ENCODE measurements around the gene PTPRT. TPM values are rescaled to one million over a fixed set of nuclear protein-coding genes. Genes with fewer than 3 reads are reported as not detected.

The PTPRT gene
- total RNA-seq, 1 experiment from 2014 or later = not detected

DNA sequence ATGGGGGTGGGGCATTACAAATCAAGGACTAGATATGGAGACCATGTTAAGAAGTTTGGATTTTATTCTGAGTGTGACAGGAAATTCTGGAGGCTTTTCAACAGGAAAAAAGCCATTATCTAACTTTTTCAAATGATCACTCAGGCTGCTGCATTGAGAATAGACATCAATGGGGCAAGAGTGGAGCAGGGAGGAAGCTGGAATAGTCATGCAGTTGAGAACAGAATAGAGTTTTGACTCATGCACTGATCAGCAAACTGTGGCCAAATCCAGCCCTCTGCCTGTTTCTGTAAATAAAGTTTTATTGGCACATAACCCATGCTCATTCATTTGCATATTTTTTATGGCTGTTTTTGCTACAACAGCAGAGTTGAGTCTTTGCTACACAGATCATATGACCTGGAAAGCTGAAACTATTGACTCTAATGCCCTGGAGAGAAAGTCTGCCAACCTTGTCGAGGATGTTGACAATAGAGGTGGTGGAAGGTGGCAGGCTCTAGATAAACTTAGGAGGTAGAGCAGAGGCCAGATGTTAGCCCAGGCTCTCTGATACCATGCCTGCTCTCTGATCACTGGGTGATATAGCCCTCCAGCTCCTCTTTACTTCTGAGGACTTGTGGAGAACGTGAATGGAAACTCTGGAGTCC, 441.8 kb downstream of the PTPRT start:
- Histone ChIP-seq H3K27ac (ENCODE audit: low read depth, low read length, poor library complexity, severe bottlenecking) (no peak overlapping the region), H3K4me3 (ENCODE audit: low read depth, low read length, poor library complexity, severe bottlenecking) (no peak overlapping the region), H3K27me3 (replicated peaks; ENCODE audit: insufficient read depth, low read depth, low read length, poor library complexity) (no peaks in the 10 kb centered on the region), H3K36me3 (ENCODE audit: insufficient read depth, low read length, poor library complexity, severe bottlenecking) (no peaks in the 10 kb centered on the region), H3K4me1 (ENCODE audit: insufficient read depth, low read length, poor library complexity, severe bottlenecking) (no peaks in the 10 kb centered on the region), H3K9me3 (ENCODE audit: low read depth, low read length, poor library complexity, severe bottlenecking) (no peaks in the 10 kb centered on the region)
- POLR2A ChIA-PET (ENCODE audit: low non-redundant PET) = no interaction called here
- intact Hi-C loops (cut with micrococcal nuclease; ENCODE audit: unreplicated experiment) = no loop called here
- CTCF ChIA-PET = no interaction called here
- TF ChIP-seq, protein P1, sequence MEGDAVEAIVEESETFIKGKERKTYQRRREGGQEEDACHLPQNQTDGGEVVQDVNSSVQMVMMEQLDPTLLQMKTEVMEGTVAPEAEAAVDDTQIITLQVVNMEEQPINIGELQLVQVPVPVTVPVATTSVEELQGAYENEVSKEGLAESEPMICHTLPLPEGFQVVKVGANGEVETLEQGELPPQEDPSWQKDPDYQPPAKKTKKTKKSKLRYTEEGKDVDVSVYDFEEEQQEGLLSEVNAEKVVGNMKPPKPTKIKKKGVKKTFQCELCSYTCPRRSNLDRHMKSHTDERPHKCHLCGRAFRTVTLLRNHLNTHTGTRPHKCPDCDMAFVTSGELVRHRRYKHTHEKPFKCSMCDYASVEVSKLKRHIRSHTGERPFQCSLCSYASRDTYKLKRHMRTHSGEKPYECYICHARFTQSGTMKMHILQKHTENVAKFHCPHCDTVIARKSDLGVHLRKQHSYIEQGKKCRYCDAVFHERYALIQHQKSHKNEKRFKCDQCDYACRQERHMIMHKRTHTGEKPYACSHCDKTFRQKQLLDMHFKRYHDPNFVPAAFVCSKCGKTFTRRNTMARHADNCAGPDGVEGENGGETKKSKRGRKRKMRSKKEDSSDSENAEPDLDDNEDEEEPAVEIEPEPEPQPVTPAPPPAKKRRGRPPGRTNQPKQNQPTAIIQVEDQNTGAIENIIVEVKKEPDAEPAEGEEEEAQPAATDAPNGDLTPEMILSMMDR (conservative IDR thresholded peaks at IDR 0.05; ENCODE audit: low read depth, low read length) = no peak
- TF ChIP-seq EZH2 (IDR thresholded peaks at IDR 0.05; ENCODE audit: borderline replicate concordance, low read depth, low read length, poor library complexity, severe bottlenecking) = no peak
- no TSS peak for BruUV-seq (replicated peaks)
- DNase-seq (ENCODE audit: low spot score) = no peak

GRCh38 chr20:42744756-42745465, 444.8 kb downstream of the PTPRT start:
- Histone ChIP-seq H3K27me3 (replicated peaks; ENCODE audit: insufficient read depth, low read depth, low read length, poor library complexity) (no peaks in the 10 kb centered on the region), H3K36me3 (ENCODE audit: insufficient read depth, low read length, poor library complexity, severe bottlenecking) (no peaks in the 10 kb centered on the region), H3K4me3 (ENCODE audit: low read depth, low read length, poor library complexity, severe bottlenecking) (no peak overlapping the region), H3K4me1 (ENCODE audit: insufficient read depth, low read length, poor library complexity, severe bottlenecking) (no peaks in the 10 kb centered on the region), H3K9me3 (ENCODE audit: low read depth, low read length, poor library complexity, severe bottlenecking) (no peaks in the 10 kb centered on the region), H3K27ac (ENCODE audit: low read depth, low read length, poor library complexity, severe bottlenecking) (no peak overlapping the region)
- intact Hi-C loops (cut with micrococcal nuclease; ENCODE audit: unreplicated experiment) = no loop called here
- ChIA-PET CTCF (no interaction called here), POLR2A (ENCODE audit: low non-redundant PET) (no interaction called here)
- no TSS peak for BruUV-seq (replicated peaks)
- no peak for DNase-seq (ENCODE audit: low spot score)
- TF ChIP-seq EZH2 (IDR thresholded peaks at IDR 0.05; ENCODE audit: borderline replicate concordance, low read depth, low read length, poor library complexity, severe bottlenecking) = no peak
- TF ChIP-seq, protein P1 (conservative IDR thresholded peaks at IDR 0.05; ENCODE audit: low read depth, low read length) = no peak

GRCh38 chr20:42742926-42743325, 446.8 kb downstream of the PTPRT start:
- CTCF ChIA-PET = no interaction called here
- no peaks in the 10 kb centered on the region for H3K27me3 ChIP-seq (replicated peaks; ENCODE audit: insufficient read depth, low read depth, low read length, poor library complexity)
- no peak overlapping the region for H3K27ac ChIP-seq (ENCODE audit: low read depth, low read length, poor library complexity, severe bottlenecking)
- H3K36me3 ChIP-seq (ENCODE audit: insufficient read depth, low read length, poor library complexity, severe bottlenecking) = no peaks in the 10 kb centered on the region
- TF ChIP-seq, protein P1 (conservative IDR thresholded peaks at IDR 0.05; ENCODE audit: low read depth, low read length) = no peak
- no peak for TF ChIP-seq EZH2 (IDR thresholded peaks at IDR 0.05; ENCODE audit: borderline replicate concordance, low read depth, low read length, poor library complexity, severe bottlenecking)
- POLR2A ChIA-PET (ENCODE audit: low non-redundant PET) = no interaction called here
- intact Hi-C loops (cut with micrococcal nuclease; ENCODE audit: unreplicated experiment) = no loop called here
- no peak for DNase-seq (ENCODE audit: low spot score)
- no peaks in the 10 kb centered on the region for H3K9me3 ChIP-seq (ENCODE audit: low read depth, low read length, poor library complexity, severe bottlenecking)
- BruUV-seq (replicated peaks) = no TSS peak
- no peak overlapping the region for H3K4me3 ChIP-seq (ENCODE audit: low read depth, low read length, poor library complexity, severe bottlenecking)
- no peaks in the 10 kb centered on the region for H3K4me1 ChIP-seq (ENCODE audit: insufficient read depth, low read length, poor library complexity, severe bottlenecking)
